GM21447 (cell line): Measurements from ENCODE around the gene GASK1A.
"Not testable (repeated sequence)": the region's sequence is repeated elsewhere in the genome, so short reads cannot be mapped to it uniquely, and the experiment has no call there.

Experiments
- ATAC-seq: cut with Tn5 transposase; IDR thresholded peaks from one replicate; pipeline ENCODE4 v1.9.1; 2021; ENCODE audit not compliant: unreplicated experiment

The GASK1A gene

DNA sequence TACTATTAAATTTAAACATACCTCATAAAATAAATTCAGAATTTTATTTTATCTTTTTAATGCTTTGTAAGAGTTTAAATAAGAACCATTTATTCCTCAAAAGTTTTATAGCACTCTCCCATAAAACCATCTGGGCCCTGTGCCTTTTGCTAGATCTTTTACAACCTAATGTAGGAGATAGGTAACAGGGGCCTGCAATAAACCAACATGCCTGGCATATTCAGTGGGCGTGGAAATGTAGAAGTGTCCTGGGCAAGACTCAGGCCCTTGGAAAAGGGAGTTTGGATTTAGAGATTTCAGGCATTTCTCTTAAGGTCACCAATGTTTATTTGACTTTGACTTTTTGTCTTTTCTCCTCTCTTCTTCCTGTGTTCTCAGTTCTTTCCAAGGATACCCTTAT lies 80.3 kb downstream of the GASK1A start:
- no peak for ATAC-seq

DNA sequence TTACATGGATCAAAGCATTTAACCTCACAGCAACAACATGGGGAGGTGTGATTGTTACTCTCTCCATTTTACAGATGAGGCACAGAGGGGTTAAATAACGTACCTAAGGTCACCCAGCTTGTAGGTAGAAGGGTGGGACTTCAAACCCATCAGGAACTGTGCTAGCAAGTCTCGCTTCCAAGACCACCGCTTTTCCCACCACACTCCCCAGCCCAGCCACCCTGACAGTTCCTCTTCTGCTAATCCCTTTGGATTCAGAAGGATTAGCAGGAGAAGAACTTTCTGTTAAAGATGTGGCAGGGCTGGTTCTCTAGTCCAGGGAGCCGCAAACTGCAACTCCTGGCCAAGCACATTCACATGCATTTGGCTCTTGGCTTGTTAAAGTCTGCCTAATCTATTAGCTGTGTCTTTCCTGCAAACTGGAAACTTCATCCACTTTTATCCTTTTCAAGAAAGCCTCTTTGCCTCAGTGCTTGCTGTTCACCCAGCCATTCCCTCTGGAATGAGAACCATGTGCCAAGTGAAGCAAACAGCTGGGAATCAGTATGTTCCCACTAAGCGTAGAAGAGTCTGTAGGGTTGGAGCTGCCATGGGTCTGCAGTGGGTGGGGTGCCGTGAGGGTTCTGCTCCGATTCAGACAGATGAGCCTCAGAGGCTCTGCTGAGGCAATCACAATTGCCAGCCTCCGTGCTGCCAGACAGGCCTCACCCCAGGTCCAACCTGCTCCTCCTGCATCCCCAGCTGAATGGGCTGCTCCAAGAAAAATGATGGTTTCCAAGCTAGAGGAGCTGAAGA lies 82.2 kb downstream of the GASK1A start:
- no peak for ATAC-seq

- no peak for ATAC-seq
These were observed 83.0 kb downstream of the GASK1A start for GRCh38 chr3:43062040-43062563.

DNA sequence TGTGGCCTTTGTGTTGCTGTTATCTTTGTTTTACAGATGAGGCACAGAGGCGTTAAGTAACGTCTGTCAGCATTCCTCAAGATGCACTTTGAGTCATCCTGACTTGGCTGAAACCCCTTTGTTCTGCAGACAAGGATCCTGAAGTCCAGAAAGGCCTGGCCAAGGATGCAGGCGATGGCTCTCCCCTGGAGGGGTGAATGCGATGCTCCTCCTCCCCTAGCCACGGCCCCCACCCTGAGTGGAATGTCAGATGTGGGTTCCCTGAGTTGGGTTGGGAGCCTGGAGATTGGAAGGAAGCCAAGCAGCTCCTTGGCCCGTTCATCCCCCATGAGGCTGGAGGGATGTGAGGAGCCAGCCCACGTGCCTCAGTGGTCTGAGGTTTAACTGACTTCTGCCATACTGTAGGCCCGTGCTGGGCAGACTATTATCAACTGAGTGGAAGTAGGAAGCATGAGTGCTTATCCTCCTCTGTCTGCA lies 83.5 kb downstream of the GASK1A start:
- ATAC-seq = no peak

DNA sequence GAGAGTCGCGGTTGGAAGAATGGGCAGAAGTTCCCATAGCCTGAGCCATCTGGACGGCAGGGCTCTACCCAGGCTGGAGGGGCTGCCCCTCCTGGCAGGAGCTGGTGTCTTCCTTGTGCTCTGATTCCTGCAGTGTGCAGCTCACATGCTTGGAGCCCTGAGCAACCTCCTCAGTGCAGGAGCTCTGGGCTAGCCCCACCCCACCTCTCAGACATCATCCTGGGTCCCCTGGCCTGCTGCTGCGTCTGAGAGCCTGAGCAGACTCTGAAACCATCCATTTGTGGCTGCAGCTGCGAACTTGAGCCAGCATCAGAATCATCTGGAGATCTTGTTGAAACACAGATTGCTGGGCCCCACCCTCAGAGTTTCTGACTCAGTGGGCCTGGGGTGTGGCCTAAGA lies 84.0 kb downstream of the GASK1A start:
- no peak for ATAC-seq

- ATAC-seq = not testable (repeated sequence)
These were observed 91.6 kb downstream of the GASK1A start for GRCh38 chr3:43070670-43071069.

DNA sequence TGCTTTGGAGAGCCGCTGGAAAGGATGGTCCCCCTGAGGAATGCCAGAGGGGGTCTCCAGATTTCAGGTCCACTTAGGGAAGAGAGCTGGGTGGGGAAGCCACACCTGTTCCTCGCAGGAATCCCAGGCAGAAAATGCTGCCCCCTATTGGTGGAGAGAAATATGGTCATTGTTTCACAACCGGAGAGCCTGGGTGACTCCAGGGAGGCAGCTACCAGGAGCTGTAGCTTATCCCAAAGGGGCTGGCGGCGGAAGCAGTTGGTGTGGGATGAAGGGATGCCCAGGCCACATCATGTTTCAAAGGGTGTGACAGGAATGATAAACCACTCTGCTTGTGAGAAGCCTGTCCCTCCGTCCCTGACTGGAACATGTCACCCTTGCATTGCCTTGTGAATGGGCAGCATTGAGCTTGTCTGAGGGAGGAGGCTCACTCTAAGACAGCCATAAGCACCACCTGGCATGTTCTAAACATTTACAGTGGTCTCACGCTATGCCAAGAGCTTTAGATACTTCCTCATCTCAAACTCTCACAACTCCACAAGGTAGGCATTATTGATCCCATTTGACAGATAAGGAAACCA lies 92.3 kb downstream of the GASK1A start:
- ATAC-seq = no peak

DNA sequence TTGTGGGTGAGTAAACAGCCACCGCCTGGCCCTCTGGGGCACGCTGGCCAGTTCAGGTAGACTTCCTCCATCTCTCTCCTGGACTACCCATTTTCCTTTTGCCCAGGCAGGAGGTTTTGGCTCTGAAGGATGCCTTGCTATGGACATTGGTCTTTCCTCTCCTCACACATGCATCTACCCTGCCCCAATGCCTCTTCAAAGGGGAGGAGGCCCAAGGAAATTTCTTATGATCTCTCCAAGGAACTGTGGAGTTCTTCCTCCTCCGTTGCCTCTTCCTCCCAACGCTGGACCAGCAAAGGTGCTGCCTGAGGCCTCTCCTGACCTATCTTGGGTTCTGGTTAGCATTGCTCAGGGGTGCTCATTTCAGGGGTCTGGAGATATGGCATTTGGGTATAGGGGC lies 93.2 kb downstream of the GASK1A start:
- no peak for ATAC-seq

DNA sequence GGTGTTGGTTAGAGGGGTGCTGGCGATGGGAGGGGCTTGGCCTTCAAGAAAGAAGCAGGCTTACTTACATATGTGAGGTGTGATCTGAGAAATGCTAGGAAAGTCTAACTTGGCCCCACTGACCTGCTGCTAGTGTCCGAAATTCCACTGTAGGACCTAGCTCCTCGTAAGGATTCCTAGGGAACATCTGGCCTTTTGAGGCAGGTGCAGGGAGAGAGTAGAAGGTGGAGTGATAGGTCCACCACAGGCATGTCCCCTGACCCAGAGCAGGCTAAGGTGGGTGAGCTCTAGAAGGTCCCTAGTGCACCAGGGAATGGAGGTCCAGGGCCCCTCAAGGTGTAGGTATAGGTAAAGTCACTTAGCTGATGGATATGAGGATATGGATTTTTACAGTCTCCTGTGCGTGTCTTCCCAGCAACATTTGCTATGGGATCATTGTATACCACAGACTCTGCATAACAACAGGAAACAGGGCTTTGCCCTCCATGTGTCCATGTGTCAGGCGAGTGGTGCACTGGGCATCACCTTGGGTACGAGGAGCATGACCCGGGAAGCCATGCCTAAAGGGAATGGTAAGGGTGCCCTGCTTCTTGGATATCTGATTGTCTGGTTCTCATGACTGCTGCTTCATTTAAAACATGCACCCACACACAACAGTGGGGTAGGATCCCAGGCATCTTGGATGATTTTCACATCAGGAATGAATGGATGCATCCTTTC lies 94.2 kb downstream of the GASK1A start:
- ATAC-seq = no peak

- no peak for ATAC-seq
These were observed 94.7 kb downstream of the GASK1A start for GRCh38 chr3:43073836-43074220.

DNA sequence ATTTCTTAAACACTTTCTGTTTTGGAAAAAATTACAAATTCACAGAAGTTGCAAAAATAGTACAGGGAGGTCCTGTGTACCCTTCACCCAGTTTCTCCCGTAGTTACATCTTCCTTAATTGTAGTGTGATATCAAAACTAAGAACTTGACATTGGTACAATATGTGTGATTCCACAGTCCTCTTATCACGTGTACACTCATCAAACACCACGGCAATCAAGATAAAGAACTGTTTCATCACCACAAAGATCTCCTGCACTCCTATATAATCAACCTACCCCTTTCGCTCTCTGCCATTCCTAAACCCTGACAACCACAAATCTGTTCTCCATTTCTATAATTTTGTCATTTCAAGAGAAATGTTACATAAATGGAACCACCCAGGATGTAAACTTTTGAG lies 95.4 kb downstream of the GASK1A start:
- no peak for ATAC-seq

DNA sequence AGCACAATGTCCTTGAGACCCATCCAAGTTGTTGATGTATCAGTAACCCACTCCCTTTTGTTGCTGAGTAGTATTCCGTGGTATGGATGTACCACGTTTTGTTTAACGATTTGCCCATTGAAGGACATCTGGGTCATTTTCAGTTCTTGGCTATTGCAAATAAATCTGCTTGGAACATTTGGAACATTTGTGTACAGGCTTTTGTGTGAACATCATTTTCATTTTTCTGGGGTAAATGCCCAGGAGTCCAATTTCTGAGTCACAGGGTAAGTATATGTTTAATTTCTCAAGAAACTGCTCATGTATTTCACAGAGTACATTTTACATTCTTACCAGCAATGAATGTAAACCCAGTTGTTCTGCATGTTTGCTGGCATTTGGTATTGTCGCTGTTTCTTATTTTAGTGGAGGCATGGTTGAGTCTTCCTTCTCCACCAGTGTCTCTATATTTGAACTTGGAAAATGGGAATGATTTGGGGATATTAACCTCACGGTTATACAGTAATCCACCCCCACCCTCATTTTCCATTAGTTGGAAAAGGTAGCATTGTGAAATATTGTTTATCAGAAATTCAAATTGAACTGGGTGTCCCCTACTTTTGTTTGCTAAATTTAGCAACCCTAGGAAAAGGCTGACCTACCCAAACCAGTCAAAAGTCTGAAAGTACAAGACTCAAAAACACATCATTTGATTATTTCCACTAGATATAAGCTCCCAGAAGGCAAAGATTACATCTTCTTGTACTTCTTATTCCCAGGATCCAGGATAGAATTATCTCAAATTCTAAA lies 96.0 kb downstream of the GASK1A start:
- no peak for ATAC-seq

DNA sequence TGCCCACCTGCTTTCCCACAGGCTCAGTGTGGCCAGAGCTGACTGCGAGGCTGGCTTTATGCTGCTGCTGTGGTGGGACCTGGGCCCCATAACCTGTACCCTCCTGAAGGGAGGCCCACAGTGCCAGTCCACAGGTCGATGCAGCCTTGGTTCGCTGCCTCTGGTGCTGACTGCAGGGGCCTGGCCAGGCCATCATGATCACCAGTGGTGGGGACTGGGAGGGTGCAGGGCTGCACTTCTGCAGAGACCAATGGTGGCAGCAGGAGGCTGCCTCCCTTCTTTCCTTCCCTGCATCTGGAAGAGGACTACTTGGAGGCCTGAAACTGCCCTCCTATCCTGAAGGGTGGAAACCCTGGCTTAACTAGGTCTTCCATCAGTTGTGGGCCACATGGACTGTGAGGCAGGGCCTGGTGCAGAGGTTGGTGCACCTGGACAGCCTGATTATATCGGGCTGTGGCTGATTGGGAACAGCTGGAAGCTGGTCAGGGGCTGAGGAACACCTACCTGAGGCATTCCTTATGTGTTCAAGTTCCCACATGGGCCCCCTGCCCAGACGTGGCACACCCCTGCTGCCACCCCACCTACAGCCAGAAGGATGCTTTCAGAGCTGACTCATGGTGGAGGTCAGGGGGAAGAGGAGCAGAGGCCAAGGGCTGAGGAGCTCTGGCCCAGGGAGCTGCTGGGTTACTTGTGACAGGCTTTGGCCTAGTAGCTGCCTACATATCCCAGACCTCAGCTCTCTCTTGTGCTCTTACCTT lies 97.0 kb downstream of the GASK1A start:
- ATAC-seq = no peak

DNA sequence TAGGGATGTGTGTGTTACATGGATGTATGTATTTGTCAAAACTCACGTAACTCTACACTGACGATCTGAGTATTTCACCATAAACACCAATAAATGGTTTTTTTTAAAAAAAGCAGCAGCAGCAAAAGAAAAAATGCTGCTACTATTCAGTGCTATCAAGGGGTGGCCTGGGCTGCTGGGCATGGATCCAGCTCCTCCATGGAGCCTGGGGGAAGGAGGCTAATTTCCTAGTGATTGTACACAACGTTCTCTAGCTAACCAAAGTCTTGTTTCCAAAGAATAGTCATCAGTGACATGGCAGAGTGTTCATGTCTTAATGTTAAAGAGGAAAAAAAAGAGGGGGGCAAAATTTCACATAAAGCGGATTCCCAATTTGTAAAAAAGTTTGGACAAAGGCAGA lies 97.7 kb downstream of the GASK1A start:
- no peak for ATAC-seq

DNA sequence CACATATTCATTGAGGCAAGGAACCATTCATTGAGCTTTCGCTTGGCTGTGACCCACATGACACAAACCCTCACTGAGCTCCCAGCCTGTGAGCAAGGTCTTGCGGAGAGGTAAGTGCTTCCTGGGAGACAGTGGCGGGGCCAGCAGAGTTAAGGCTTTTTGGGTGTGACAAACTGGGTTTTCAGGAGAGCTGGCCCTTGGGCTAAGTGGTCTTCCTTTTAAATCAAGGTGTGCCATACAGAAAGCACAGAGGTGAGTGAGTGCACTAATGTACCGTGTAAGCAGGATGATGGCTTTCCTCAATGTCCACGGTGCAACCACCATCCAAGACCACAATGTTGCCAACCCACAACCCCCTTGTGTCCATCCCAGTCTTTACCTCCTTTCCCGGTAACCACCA lies 98.2 kb downstream of the GASK1A start:
- ATAC-seq = no peak

- ATAC-seq = no peak
These were observed 98.6 kb downstream of the GASK1A start for GRCh38 chr3:43077707-43078106.

GRCh38 chr3:43079536-43080332 lies 100.6 kb downstream of the GASK1A start:
- no peak for ATAC-seq

- no peak for ATAC-seq
These were observed 101.8 kb downstream of the GASK1A start for GRCh38 chr3:43080726-43081568.

DNA sequence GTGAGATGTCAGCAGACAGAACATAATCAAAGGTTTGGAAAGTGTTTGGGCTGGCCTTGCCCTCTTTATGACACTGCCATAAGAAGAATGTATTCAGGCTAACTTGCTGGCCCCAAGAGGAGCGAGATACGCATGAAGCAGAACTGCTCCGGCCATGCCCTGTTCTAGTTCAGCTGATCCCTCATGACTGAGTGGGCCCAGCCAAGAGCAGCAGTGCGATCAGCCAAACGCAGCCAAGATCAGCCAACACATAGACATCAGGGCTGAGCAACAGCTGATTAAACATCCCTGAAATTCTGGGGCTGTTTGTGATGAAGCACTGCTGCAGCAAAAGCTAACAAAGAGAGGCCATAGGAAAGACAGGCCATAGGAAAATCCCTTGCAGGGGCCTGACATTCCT lies 102.7 kb downstream of the GASK1A start:
- ATAC-seq = no peak
